GM23338 (cell line): ENCODE results near the gene TMEM178B. TPM values are rescaled to one million over a fixed set of nuclear protein-coding genes. Genes with fewer than 3 reads are reported as not detected.

Experiments
- ATAC-seq: fragments of 200-7000 bp; cut with Tn5 transposase; 3 replicates; pipeline ENCODE4 v1.9.1; 2020
- DNase-seq: peaks from one replicate; pipeline ENCODE4 v3.0.0-alpha.2; 2015; ENCODE audit warnings: low spot score
- H2AFZ ChIP-seq: fragments of 200-600 bp; sonication (generic); 2 replicates; pipeline ENCODE4 v1.8.0; 2016; ENCODE audit warnings: antibody characterized with exemption, mild to moderate bottlenecking, moderate library complexity
- H3F3A ChIP-seq: fragments of 200-600 bp; sonication (generic); replicated peaks from 2 replicates; pipeline ENCODE4 v1.8.0; 2017; ENCODE audit warnings: antibody characterized with exemption, mixed run types, low read depth
- H3K27ac ChIP-seq: fragments of 200-600 bp; sonication (generic); 2 replicates; pipeline ENCODE4 v1.6.1; 2016; ENCODE audit warnings: low read depth
- H3K27me3 ChIP-seq: fragments of 200-600 bp; sonication (generic); 2 replicates; pipeline ENCODE4 v1.8.0; 2016; ENCODE audit warnings: mild to moderate bottlenecking, mixed run types, moderate library complexity; ENCODE audit not compliant: insufficient read depth
- H3K36me3 ChIP-seq: fragments of 200-600 bp; sonication (generic); 2 replicates; pipeline ENCODE4 v1.8.0; 2016; ENCODE audit warnings: mild to moderate bottlenecking; ENCODE audit not compliant: insufficient read depth
- H3K4me1 ChIP-seq: fragments of 200-600 bp; sonication (generic); 2 replicates; pipeline ENCODE4 v1.8.0; 2016; ENCODE audit warnings: mild to moderate bottlenecking, moderate library complexity; ENCODE audit not compliant: insufficient read depth
- H3K4me2 ChIP-seq: fragments of 200-600 bp; sonication (generic); 2 replicates; pipeline ENCODE4 v1.7.1; 2017; ENCODE audit warnings: mixed run types
- H3K4me3 ChIP-seq: fragments of 200-600 bp; sonication (generic); 2 replicates; pipeline ENCODE4 v1.6.1; 2016; ENCODE audit warnings: mixed run types
- H3K79me2 ChIP-seq: fragments of 200-600 bp; sonication (generic); replicated peaks from 2 replicates; pipeline ENCODE4 v1.8.0; 2017; ENCODE audit warnings: mild to moderate bottlenecking; ENCODE audit not compliant: insufficient read depth
- H3K9me2 ChIP-seq: fragments of 200-600 bp; sonication (generic); 2 replicates; pipeline ENCODE4 v1.8.0; 2017; ENCODE audit not compliant: insufficient read depth
- H4K20me1 ChIP-seq: fragments of 200-600 bp; sonication (generic); replicated peaks from 2 replicates; pipeline ENCODE4 v1.8.0; 2017; ENCODE audit warnings: mild to moderate bottlenecking; ENCODE audit not compliant: insufficient read depth
- H3K27ac Mint-ChIP-seq: 2 replicates; pipeline ENCODE4 v1.8.0; 2020; ENCODE audit warnings: inconsistent platforms, mild to moderate bottlenecking, moderate library complexity, mixed read lengths
- H3K27me3 Mint-ChIP-seq: 3 replicates; pipeline ENCODE4 v1.8.0; 2022; ENCODE audit warnings: low read depth, mild to moderate bottlenecking, moderate library complexity, mixed read lengths, inconsistent platforms; ENCODE audit not compliant: insufficient read depth, poor library complexity
- H3K36me3 Mint-ChIP-seq: 3 replicates; pipeline ENCODE4 v1.8.0; 2021; ENCODE audit warnings: low read depth, mild to moderate bottlenecking, inconsistent platforms, moderate library complexity, mixed read lengths
- H3K4me1 Mint-ChIP-seq: 3 replicates; pipeline ENCODE4 v1.8.0; 2020; ENCODE audit warnings: mild to moderate bottlenecking, inconsistent platforms, mixed read lengths
- H3K4me3 Mint-ChIP-seq: 3 replicates; pipeline ENCODE4 v1.8.0; 2021; ENCODE audit warnings: moderate library complexity, mild to moderate bottlenecking, inconsistent platforms, mixed read lengths
- H3K9me3 Mint-ChIP-seq: 3 replicates; pipeline ENCODE4 v1.8.0; 2020; ENCODE audit warnings: moderate library complexity, mild to moderate bottlenecking, inconsistent platforms, mixed read lengths
- EZH2phosphoT487 ChIP-seq: fragments of 200-600 bp; sonication (generic); IDR thresholded peaks from one replicate; pipeline ENCODE4 v1.8.1; 2018; ENCODE audit warnings: antibody characterized with exemption; ENCODE audit not compliant: unreplicated experiment
- POLR2AphosphoS5 ChIP-seq: IDR thresholded peaks from 2 replicates; pipeline ENCODE4 v1.6.1; 2016; ENCODE audit warnings: antibody characterized with exemption, low read depth
- STAT1 ChIP-seq: IDR thresholded peaks from one replicate; pipeline ENCODE4 v1.6.1; 2016; ENCODE audit warnings: antibody characterized with exemption; ENCODE audit not compliant: unreplicated experiment
- ZNF114 ChIP-seq: fragments of 250-450 bp; sonication (Bioruptor Pico); IDR thresholded peaks from 2 replicates; pipeline ENCODE4 v1.5.0; 2020; ENCODE audit warnings: mild to moderate bottlenecking, moderate library complexity
- polyA plus RNA-seq: library from polyadenylated mRNA; unstranded; fragments of >200 nt; fragmentation: Nextera tagmentation; extraction: Ambion mirVana; gene quantifications from 2 replicates; pipeline ENCODE4 v1.2.1, GENCODE V29; 2016
- total RNA-seq: library from RNA; depleted of rRNA; stranded (reverse); fragments of >200 nt; shearing (Covaris generic); gene quantifications from 2 replicates; pipeline ENCODE4 v1.2.3, GENCODE V29; 2014
- TF ChIP-seq, protein P1 (sequence below): fragments of 250-450 bp; sonication (Bioruptor Pico); IDR thresholded peaks from 2 replicates; pipeline ENCODE4 v1.5.0; 2020; ENCODE audit warnings: mild to moderate bottlenecking, moderate library complexity
- TF ChIP-seq, protein P2 (sequence below): IDR thresholded peaks from 2 replicates; pipeline ENCODE4 v1.6.1; 2016; ENCODE audit warnings: antibody characterized with exemption

The TMEM178B gene
- total and polyA plus RNA-seq, 2 experiments from 2014 or later, result 4.9 to 15.6 TPM

DNA sequence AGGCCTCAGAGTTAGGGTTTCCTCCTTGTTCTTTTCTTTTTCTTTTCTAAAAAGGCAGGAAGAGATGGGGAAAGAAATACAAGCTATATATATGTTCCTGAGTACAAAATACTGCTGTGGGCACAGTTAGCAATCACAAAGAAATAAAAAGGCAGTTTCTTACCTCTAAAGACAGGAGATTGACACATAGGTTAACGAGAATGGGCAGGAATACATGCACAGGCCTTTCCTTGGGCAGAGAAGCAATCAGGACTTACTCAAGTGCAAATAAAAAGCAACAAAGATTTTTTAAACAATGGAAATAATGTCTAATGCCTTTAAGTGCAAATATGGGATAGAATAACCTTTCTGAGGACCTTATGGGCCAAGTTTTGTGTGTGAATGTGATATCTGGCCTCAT is 357.8 kb downstream of the TMEM178B start:
- peaks cover 15% of the 10 kb centered on the region for H3K27me3 Mint-ChIP-seq
- H3K27ac ChIP-seq, result peak overlapping the region; percentile 87

DNA sequence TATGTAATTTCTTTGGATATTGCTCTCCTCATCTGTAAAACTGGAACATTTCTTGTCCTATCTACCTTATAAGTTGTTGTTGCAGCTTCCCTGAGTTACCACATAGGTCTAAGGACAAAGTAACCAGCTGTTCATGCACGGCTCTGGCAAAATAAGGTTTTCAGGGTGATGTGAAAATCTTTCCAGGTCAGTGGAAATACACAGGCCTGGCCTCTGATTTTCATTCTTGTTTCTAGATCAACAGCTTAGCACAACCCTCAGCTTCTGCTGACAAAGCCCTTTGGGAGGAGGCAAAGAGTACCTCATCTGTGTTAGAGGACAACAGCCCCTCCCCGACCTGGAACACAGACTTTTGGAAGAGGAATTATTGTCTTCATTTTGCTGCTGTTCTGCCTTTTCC is 359.8 kb downstream of the TMEM178B start:
- Histone ChIP-seq H3K27me3 (no peaks in the 10 kb centered on the region), H3K79me2 (peaks cover 4% of the 10 kb centered on the region; the same call in 1 of the 2 replicates), H3K36me3 (no peaks in the 10 kb centered on the region), H3K27ac (no peak overlapping the region), H2AFZ (no peak overlapping the region), H3K4me1 (peaks cover 52% of the 10 kb centered on the region), H3K4me2 (no peak overlapping the region), H3F3A (peaks cover 5% of the 10 kb centered on the region; the same call in 1 of the 2 replicates), H3K9me2 (peaks cover 5% of the 10 kb centered on the region), H4K20me1 (no peaks in the 10 kb centered on the region), H3K4me3 (no peak overlapping the region)
- TF ChIP-seq EZH2phosphoT487 (no peak), POLR2AphosphoS5 (no peak), STAT1 (no peak)
- Mint-ChIP-seq H3K27me3 (peaks cover 17% of the 10 kb centered on the region), H3K27ac (0 out of 2 replicates have a peak overlapping the region, but pooled peaks have one; percentile 31), H3K36me3 (peaks cover 6% of the 10 kb centered on the region), H3K4me3 (no peak overlapping the region), H3K9me3 (no peaks in the 10 kb centered on the region), H3K4me1 (peaks cover 71% of the 10 kb centered on the region)
- DNase-seq (no peak), ATAC-seq (no peak)

More for the DNA sequence above, 357.8 kb downstream of the TMEM178B start:
- DNase-seq, result no peak
- no peak for ATAC-seq
- peaks cover 4% of the 10 kb centered on the region; the same call in 1 of the 2 replicates for H3K79me2 ChIP-seq
- Mint-ChIP-seq H3K36me3 (peaks cover 10% of the 10 kb centered on the region; the same call in 2 of the 3 replicates), H3K27ac (peak overlapping the region; percentile 99), H3K4me1 (peaks cover 73% of the 10 kb centered on the region), H3K4me3 (peak overlapping the region; percentile 45), H3K9me3 (peaks cover 10% of the 10 kb centered on the region)
- no peak overlapping the region for H2AFZ ChIP-seq
- peaks cover 5% of the 10 kb centered on the region; the same call in 1 of the 2 replicates for H3K9me2 ChIP-seq
- peaks cover 5% of the 10 kb centered on the region; the same call in 1 of the 2 replicates for H3F3A ChIP-seq
- H4K20me1 ChIP-seq, result no peaks in the 10 kb centered on the region
- H3K4me1 ChIP-seq, result peaks cover 52% of the 10 kb centered on the region
- peak overlapping the region; percentile 5 for H3K4me3 ChIP-seq
- no peaks in the 10 kb centered on the region for H3K36me3 ChIP-seq
- no peak for TF ChIP-seq ZNF114 (CRISPR knock-in tag)
- peak overlapping the region; percentile 56 for H3K4me2 ChIP-seq
- no peaks in the 10 kb centered on the region for H3K27me3 ChIP-seq

DNA sequence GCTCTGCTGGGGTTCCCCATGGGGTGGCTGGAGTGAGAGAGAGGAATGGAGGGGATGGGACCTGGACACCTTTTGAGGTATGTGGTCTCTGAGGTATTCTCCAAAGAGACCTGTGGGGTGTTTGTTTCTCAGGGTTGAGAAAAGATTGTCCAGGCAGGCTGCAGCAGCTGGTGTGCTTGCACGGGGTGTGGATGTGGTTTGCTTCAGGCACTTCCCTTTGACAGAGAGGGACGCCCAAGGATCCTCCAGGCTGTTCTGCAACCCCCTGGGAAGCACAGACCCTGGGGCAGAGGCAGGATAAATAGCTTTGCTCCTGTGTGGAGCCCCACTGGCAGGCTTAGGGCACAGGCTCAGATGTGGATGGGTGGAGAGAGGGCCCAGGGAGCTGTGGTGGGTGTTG is 362.3 kb downstream of the TMEM178B start:
- H3K4me1 Mint-ChIP-seq, result peaks cover 48% of the 10 kb centered on the region
- ATAC-seq, result no peak
- TF ChIP-seq, protein P1, sequence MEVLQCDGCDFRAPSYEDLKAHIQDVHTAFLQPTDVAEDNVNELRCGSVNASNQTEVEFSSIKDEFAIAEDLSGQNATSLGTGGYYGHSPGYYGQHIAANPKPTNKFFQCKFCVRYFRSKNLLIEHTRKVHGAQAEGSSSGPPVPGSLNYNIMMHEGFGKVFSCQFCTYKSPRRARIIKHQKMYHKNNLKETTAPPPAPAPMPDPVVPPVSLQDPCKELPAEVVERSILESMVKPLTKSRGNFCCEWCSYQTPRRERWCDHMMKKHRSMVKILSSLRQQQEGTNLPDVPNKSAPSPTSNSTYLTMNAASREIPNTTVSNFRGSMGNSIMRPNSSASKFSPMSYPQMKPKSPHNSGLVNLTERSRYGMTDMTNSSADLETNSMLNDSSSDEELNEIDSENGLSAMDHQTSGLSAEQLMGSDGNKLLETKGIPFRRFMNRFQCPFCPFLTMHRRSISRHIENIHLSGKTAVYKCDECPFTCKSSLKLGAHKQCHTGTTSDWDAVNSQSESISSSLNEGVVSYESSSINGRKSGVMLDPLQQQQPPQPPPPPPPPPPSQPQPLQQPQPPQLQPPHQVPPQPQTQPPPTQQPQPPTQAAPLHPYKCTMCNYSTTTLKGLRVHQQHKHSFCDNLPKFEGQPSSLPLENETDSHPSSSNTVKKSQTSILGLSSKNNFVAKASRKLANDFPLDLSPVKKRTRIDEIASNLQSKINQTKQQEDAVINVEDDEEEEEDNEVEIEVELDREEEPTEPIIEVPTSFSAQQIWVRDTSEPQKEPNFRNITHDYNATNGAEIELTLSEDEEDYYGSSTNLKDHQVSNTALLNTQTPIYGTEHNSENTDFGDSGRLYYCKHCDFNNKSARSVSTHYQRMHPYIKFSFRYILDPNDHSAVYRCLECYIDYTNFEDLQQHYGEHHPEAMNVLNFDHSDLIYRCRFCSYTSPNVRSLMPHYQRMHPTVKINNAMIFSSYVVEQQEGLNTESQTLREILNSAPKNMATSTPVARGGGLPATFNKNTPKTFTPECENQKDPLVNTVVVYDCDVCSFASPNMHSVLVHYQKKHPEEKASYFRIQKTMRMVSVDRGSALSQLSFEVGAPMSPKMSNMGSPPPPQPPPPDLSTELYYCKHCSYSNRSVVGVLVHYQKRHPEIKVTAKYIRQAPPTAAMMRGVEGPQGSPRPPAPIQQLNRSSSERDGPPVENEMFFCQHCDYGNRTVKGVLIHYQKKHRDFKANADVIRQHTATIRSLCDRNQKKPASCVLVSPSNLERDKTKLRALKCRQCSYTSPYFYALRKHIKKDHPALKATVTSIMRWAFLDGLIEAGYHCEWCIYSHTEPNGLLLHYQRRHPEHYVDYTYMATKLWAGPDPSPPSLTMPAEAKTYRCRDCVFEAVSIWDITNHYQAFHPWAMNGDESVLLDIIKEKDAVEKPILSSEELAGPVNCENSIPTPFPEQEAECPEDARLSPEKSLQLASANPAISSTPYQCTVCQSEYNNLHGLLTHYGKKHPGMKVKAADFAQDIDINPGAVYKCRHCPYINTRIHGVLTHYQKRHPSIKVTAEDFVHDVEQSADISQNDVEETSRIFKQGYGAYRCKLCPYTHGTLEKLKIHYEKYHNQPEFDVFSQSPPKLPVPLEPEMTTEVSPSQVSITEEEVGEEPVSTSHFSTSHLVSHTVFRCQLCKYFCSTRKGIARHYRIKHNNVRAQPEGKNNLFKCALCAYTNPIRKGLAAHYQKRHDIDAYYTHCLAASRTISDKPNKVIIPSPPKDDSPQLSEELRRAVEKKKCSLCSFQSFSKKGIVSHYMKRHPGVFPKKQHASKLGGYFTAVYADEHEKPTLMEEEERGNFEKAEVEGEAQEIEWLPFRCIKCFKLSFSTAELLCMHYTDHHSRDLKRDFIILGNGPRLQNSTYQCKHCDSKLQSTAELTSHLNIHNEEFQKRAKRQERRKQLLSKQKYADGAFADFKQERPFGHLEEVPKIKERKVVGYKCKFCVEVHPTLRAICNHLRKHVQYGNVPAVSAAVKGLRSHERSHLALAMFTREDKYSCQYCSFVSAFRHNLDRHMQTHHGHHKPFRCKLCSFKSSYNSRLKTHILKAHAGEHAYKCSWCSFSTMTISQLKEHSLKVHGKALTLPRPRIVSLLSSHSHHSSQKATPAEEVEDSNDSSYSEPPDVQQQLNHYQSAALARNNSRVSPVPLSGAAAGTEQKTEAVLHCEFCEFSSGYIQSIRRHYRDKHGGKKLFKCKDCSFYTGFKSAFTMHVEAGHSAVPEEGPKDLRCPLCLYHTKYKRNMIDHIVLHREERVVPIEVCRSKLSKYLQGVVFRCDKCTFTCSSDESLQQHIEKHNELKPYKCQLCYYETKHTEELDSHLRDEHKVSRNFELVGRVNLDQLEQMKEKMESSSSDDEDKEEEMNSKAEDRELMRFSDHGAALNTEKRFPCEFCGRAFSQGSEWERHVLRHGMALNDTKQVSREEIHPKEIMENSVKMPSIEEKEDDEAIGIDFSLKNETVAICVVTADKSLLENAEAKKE (CRISPR knock-in tag), result no peak
- TF ChIP-seq EZH2phosphoT487, result no peak
- TF ChIP-seq, protein P2, sequence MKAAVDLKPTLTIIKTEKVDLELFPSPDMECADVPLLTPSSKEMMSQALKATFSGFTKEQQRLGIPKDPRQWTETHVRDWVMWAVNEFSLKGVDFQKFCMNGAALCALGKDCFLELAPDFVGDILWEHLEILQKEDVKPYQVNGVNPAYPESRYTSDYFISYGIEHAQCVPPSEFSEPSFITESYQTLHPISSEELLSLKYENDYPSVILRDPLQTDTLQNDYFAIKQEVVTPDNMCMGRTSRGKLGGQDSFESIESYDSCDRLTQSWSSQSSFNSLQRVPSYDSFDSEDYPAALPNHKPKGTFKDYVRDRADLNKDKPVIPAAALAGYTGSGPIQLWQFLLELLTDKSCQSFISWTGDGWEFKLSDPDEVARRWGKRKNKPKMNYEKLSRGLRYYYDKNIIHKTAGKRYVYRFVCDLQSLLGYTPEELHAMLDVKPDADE, result no peak

More for the DNA sequence above, 362.3 kb downstream of the TMEM178B start:
- peaks cover 6% of the 10 kb centered on the region for H3K36me3 Mint-ChIP-seq
- Histone ChIP-seq H4K20me1 (no peaks in the 10 kb centered on the region), H3K9me2 (no peaks in the 10 kb centered on the region; the same call in none of the 2 replicates), H3K36me3 (no peaks in the 10 kb centered on the region), H2AFZ (no peak overlapping the region), H3K79me2 (peaks cover 4% of the 10 kb centered on the region; the same call in 1 of the 2 replicates), H3K27ac (no peak overlapping the region), H3F3A (no peaks in the 10 kb centered on the region), H3K4me2 (no peak overlapping the region), H3K4me1 (peaks cover 36% of the 10 kb centered on the region), H3K27me3 (no peaks in the 10 kb centered on the region), H3K4me3 (no peak overlapping the region)
- no peak overlapping the region for H3K27ac Mint-ChIP-seq
- H3K27me3 Mint-ChIP-seq, result peaks cover 15% of the 10 kb centered on the region
- no peaks in the 10 kb centered on the region for H3K9me3 Mint-ChIP-seq
- no peak overlapping the region for H3K4me3 Mint-ChIP-seq
- no peak for DNase-seq
